ENCODE measurements around the gene PTGIS. TPM values are rescaled to one million over a fixed set of nuclear protein-coding genes. Genes with fewer than 3 reads are reported as not detected.
"Not testable (repeated sequence)": the region's sequence is repeated elsewhere in the genome, so short reads cannot be mapped to it uniquely, and the experiment has no call there.

The PTGIS gene
- total RNA-seq (2014; rRNA removed; shearing (Covaris generic)): not detected in 2 replicates
- total RNA-seq (2022): not detected in 2 replicates
- percentile 3 among the genes with signal in this experiment for Bru-seq, nascent RNA
- BruChase-seq, experiment 1, labeled RNA remaining after a 6-hour chase: percentile 3 among the genes with signal in this experiment
- BruChase-seq, experiment 2, labeled RNA remaining after a 2-hour chase: percentile 2 among the genes with signal in this experiment
- long read RNA-seq: 0 reads

DNA sequence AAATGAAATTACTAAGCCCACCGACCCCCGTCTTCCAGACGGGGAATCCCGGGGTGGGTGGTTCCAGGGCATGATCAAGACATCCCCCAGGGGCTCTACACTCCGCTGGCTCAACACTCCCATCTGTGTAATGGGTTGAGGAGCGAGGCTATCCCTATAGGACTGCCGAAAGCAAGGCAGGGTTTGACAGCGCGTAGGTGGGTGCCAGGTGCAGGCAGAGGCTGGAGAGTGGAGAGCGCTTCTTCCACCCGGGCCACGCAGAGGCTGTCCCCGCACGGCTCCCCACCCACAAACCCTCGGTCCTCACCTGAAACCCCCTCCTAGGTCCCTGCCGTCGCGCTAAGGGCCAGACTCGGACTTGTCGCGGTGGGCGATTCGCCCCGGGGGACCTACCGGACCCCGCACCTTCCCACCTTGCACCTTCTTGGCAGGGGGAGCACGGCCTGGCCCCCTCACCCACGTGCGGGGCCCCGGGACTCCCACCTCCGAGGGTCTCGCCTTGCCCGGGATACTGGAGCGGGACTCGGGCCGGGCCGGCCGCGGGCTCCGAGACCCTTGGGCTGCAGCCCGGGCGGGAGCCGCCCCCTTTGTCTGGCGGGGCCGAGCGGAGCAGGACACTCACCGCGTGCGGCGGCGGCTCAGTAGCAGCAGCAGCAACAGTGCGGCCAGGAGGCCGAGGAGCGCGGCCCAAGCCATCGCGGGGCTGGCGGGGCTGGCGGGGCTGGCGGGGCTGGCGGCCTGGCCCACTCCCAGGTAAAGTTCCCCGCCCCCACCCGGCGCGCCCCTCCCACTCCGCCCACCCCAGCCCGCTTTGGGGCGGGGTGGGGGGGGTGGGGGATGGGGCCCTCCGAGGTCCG lies at the start of gene PTGIS:
PTGIS (minus strand) TSS at position 717 of the 857 bp plus-strand sequence; CDS start at position 696, 21 bp downstream.
- Histone ChIP-seq H3K79me2 (ENCODE audit: insufficient read depth, low read depth, low read length) (no peaks in the 10 kb centered on the region), H3K36me3 (ENCODE audit: insufficient read depth, low read length) (no peaks in the 10 kb centered on the region), H3K9me2 (ENCODE audit: insufficient read depth, low read length) (no peaks in the 10 kb centered on the region), H3K4me1 (ENCODE audit: insufficient read depth, low read length, poor library complexity, severe bottlenecking) (peaks cover 2% of the 10 kb centered on the region), H3K9me3 (ENCODE audit: low read length) (no peaks in the 10 kb centered on the region), H4K20me1 (ENCODE audit: insufficient read depth, low read length) (no peaks in the 10 kb centered on the region), H3K4me2 (ENCODE audit: low read length) (no peak within 1 kb of the TSS), H3K4me3 (ENCODE audit: low read depth, low read length, poor library complexity, severe bottlenecking) (no peak within 1 kb of the TSS), H2AFZ (ENCODE audit: low read length) (no peak within 1 kb of the TSS), H3K27ac (ENCODE audit: low read depth, low read length, poor library complexity, severe bottlenecking) (no peak within 1 kb of the TSS)
- ChIA-PET CTCF (ENCODE audit: unreplicated experiment) (no interaction called here), POLR2A (no interaction called here)
- intact Hi-C loops (cut with micrococcal nuclease; ENCODE audit: unreplicated experiment): no loop called here
- DNase-seq (ENCODE audit: low spot score): no peak
- BruUV-seq (replicated peaks): no TSS peak
- no peak for TF ChIP-seq EZH2phosphoT487 (IDR thresholded peaks at IDR 0.05; ENCODE audit: borderline replicate concordance, low read depth, low read length)

DNA sequence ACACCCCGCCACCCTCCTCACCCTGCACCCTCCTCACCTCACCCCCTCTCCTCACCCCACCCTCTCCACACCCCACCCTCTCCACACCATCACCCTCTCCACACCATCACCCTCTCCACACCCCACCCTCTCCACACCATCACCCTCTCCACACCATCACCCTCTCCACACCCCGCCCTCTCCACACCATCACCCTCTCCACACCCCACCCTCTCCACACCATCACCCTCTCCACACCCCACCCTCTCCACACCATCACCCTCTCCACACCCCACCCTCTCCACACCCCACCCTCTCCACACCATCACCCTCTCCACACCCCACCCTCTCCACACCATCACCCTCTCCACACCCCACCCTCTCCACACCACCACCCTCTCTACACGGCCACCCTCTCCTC lies 49.5 kb upstream of the PTGIS start:
- intact Hi-C loops (cut with micrococcal nuclease; ENCODE audit: unreplicated experiment); CTCF ChIA-PET (ENCODE audit: unreplicated experiment); H2AFZ ChIP-seq (ENCODE audit: low read length); H3K9me3 ChIP-seq (ENCODE audit: low read length); H3K36me3 ChIP-seq (ENCODE audit: insufficient read depth, low read length); H3K9me2 ChIP-seq (ENCODE audit: insufficient read depth, low read length); H4K20me1 ChIP-seq (ENCODE audit: insufficient read depth, low read length); H3K27ac ChIP-seq (ENCODE audit: low read depth, low read length, poor library complexity, severe bottlenecking); H3K4me3 ChIP-seq (ENCODE audit: low read depth, low read length, poor library complexity, severe bottlenecking); H3K4me2 ChIP-seq (ENCODE audit: low read length); BruUV-seq (replicated peaks); DNase-seq (ENCODE audit: low spot score): not testable (repeated sequence)
- H3K4me1 ChIP-seq (ENCODE audit: insufficient read depth, low read length, poor library complexity, severe bottlenecking): peaks cover 44% of the 10 kb centered on the region
- peaks cover 10% of the 10 kb centered on the region; the same call in 1 of the 2 replicates for H3K79me2 ChIP-seq (ENCODE audit: insufficient read depth, low read depth, low read length)
- POLR2A ChIA-PET: interaction anchor here (0.6 to 0.7 kb wide), 2 partner anchors 20 to 120 kb away, joined by 3 to 5 read pairs; no protein-coding TSS in a partner anchor

DNA sequence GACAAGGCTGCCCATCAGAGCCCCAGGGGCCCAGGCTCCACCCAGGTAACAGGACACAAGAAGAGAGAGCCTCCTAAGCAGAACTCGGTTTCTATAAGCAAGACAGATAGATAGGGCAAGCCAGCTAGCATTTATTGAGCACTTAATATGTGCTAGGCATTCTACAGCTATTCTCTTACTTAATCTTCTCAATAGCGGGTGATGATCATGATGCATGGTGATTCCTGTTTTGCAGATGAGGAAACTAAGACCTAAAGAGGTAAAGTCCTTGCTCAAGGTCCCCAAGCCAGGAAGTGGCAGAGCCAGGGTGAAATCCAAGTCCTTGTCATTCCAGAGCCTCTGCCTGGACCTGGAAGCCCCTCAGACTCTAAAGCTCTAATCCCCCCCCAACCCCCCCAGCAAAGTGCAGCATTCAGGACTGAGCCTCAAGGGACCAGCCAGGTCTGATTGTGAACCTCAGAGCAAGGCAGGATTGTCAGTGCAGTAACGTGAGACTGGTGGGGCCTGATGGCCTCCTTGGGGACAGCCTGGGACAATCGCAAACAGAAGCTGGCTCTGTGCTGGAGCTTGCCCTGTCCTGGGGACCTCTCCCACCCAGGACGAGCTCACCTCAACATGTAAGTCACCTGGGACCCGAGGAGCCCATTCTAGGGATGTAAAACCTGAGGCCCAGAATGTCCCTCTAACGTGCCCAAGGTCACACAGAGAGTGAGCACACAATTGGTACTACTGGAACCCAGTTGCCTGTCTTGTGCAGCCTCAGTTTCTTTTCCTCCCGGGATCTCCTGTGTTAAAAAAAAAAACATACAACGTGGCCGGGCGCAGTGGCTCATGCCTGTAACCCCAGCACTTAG lies 48.4 kb upstream of the PTGIS start:
- no peak overlapping the region for H2AFZ ChIP-seq (ENCODE audit: low read length)
- ChIA-PET POLR2A (interaction anchor here (0.5 to 1.0 kb wide), 7 partner anchors 10 to 1371 kb away, joined by 3 to 7 read pairs (median 3); partner anchors contain the start of gene B4GALT5), CTCF (ENCODE audit: unreplicated experiment) (no interaction called here)
- H3K4me3 ChIP-seq (ENCODE audit: low read depth, low read length, poor library complexity, severe bottlenecking): no peak overlapping the region
- no peaks in the 10 kb centered on the region for H4K20me1 ChIP-seq (ENCODE audit: insufficient read depth, low read length)
- intact Hi-C loops (cut with micrococcal nuclease; ENCODE audit: unreplicated experiment): no loop called here
- H3K4me2 ChIP-seq (ENCODE audit: low read length): no peak overlapping the region
- no peaks in the 10 kb centered on the region for H3K36me3 ChIP-seq (ENCODE audit: insufficient read depth, low read length)
- peaks cover under 1% of the 10 kb centered on the region; the same call in 1 of the 2 replicates for H3K79me2 ChIP-seq (ENCODE audit: insufficient read depth, low read depth, low read length)
- no TSS peak for BruUV-seq (replicated peaks)
- TF ChIP-seq, protein P1, sequence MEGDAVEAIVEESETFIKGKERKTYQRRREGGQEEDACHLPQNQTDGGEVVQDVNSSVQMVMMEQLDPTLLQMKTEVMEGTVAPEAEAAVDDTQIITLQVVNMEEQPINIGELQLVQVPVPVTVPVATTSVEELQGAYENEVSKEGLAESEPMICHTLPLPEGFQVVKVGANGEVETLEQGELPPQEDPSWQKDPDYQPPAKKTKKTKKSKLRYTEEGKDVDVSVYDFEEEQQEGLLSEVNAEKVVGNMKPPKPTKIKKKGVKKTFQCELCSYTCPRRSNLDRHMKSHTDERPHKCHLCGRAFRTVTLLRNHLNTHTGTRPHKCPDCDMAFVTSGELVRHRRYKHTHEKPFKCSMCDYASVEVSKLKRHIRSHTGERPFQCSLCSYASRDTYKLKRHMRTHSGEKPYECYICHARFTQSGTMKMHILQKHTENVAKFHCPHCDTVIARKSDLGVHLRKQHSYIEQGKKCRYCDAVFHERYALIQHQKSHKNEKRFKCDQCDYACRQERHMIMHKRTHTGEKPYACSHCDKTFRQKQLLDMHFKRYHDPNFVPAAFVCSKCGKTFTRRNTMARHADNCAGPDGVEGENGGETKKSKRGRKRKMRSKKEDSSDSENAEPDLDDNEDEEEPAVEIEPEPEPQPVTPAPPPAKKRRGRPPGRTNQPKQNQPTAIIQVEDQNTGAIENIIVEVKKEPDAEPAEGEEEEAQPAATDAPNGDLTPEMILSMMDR (conservative IDR thresholded peaks at IDR 0.05; ENCODE audit: low read length): no peak
- no peak for TF ChIP-seq EZH2phosphoT487 (IDR thresholded peaks at IDR 0.05; ENCODE audit: borderline replicate concordance, low read depth, low read length)
- H3K4me1 ChIP-seq (ENCODE audit: insufficient read depth, low read length, poor library complexity, severe bottlenecking): peaks cover 38% of the 10 kb centered on the region
- H3K9me3 ChIP-seq (ENCODE audit: low read length): no peaks in the 10 kb centered on the region
- no peak overlapping the region for H3K27ac ChIP-seq (ENCODE audit: low read depth, low read length, poor library complexity, severe bottlenecking)
- no peak for DNase-seq (ENCODE audit: low spot score)
- no peaks in the 10 kb centered on the region for H3K9me2 ChIP-seq (ENCODE audit: insufficient read depth, low read length)
